Activated CD4-positive, alpha-beta memory T cell treated with anti-CD3 and anti-CD28 coated beads, Interleukin-2, amount 10 ng/mL, durations not matched to agents 7 days and 5 days (primary cell): ENCODE data around the gene LZTR1. TPM values are rescaled to one million over a fixed set of nuclear protein-coding genes. Genes with fewer than 3 reads are reported as not detected.
"Not testable (repeated sequence)": the region's sequence is repeated elsewhere in the genome, so short reads cannot be mapped to it uniquely, and the experiment has no call there.

Source experiments
- CTCF ChIA-PET: fragments of 350-600 bp; sonication (Branson Sonifier 250); formaldehyde crosslinking; loops from one replicate; lab custom pipeline; 2021; ENCODE audit warnings: antibody characterized with exemption, inconsistent platforms; lab: Charles Lee
- POLR2A ChIA-PET: fragments of 350-600 bp; sonication (Branson Sonifier 250); formaldehyde crosslinking; loops from one replicate; lab custom pipeline; 2021; ENCODE audit warnings: antibody characterized with exemption; lab: Charles Lee
- DNase-seq: peaks from one replicate; pipeline ENCODE4 v3.0.0-alpha.2; 2020
- H3K27ac Mint-ChIP-seq: one replicate; pipeline ENCODE4 v1.8.0; 2021; ENCODE audit warnings: mild to moderate bottlenecking, mixed read lengths
- H3K27me3 Mint-ChIP-seq: one replicate; pipeline ENCODE4 v1.8.0; 2021; ENCODE audit warnings: mixed read lengths
- H3K36me3 Mint-ChIP-seq: one replicate; pipeline ENCODE4 v1.8.0; 2021; ENCODE audit warnings: low read depth, mixed read lengths
- H3K4me1 Mint-ChIP-seq: one replicate; pipeline ENCODE4 v1.8.0; 2021; ENCODE audit warnings: mixed read lengths
- H3K4me3 Mint-ChIP-seq: one replicate; pipeline ENCODE4 v1.8.0; 2021; ENCODE audit warnings: mild to moderate bottlenecking, mixed read lengths
- H3K9me3 Mint-ChIP-seq: one replicate; pipeline ENCODE4 v1.8.0; 2021; ENCODE audit warnings: mixed read lengths
- total RNA-seq, 2 experiments: library from RNA; stranded (reverse); gene quantifications; one replicate each; pipeline ENCODE4 v1.2.3, GENCODE V29; 2021

Gene LZTR1
- total RNA-seq, 2 experiments from 2014 or later, result 53.3 to 60.3 TPM

DNA sequence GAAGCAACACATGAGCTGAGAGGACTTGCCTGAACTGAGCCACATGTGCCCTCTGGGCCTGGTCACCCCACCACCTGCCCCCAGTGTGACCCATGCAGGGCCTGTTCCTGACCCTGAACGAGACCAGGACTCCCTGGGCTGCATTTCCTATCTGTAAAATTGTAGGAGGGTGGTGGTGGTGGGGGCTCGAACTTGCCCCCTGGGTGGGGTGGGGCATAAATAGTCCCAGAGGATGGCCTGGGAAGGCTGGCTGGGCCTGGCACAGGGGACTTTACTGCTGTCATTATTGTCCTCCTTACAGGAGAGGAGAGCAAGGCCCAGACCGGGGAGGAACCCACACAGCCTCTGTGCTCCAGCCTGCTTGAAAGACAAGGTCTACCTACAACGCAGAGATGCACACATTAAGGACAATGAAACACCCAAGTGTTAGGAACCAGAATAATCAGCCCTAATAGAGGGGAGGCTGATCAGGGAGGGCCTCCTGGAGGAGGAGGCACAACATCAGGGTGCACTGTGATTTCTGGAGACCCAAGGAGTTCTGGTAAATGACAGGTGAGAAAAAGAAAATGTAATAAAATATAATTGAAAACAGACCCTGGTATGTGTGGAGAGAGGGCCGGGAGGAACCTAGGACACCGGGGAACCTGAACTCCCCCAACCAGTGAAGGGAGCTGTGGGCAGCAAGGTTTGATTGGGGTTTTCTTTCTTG, 17.9 kb upstream of the LZTR1 start:
- CTCF ChIA-PET, result no interaction called here

DNA sequence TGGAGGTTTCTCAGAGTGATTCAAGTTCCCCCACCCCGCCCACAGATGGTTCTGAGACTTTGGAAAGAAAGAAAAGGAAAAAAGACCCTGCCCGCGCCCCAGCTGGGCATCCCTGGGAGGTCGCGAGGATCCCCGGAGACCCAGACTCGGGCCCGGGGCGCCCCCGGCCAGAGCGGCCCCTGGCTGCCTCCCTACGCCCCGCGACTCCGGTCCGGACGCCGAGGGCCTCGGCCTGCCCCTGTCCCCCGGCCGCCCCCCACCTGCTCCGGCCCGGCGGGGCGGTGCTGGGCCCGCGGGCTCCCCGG, 17.3 kb upstream of the LZTR1 start:
- no peak overlapping the region for H3K27ac Mint-ChIP-seq
- no peaks in the 10 kb centered on the region for H3K36me3 Mint-ChIP-seq
- peaks cover 5% of the 10 kb centered on the region for H3K4me1 Mint-ChIP-seq
- no peak for DNase-seq
- peaks cover 25% of the 10 kb centered on the region for H3K27me3 Mint-ChIP-seq
- no peak overlapping the region for H3K4me3 Mint-ChIP-seq
- no peaks in the 10 kb centered on the region for H3K9me3 Mint-ChIP-seq
- POLR2A ChIA-PET, result no interaction called here
- CTCF ChIA-PET, result no interaction called here

More for the DNA sequence above, 17.9 kb upstream of the LZTR1 start:
- no peak for DNase-seq
- Mint-ChIP-seq H3K27me3 (peaks cover 25% of the 10 kb centered on the region), H3K36me3 (no peaks in the 10 kb centered on the region), H3K27ac (no peak overlapping the region), H3K9me3 (no peaks in the 10 kb centered on the region), H3K4me1 (peaks cover 5% of the 10 kb centered on the region), H3K4me3 (no peak overlapping the region)
- POLR2A ChIA-PET, result no interaction called here

DNA sequence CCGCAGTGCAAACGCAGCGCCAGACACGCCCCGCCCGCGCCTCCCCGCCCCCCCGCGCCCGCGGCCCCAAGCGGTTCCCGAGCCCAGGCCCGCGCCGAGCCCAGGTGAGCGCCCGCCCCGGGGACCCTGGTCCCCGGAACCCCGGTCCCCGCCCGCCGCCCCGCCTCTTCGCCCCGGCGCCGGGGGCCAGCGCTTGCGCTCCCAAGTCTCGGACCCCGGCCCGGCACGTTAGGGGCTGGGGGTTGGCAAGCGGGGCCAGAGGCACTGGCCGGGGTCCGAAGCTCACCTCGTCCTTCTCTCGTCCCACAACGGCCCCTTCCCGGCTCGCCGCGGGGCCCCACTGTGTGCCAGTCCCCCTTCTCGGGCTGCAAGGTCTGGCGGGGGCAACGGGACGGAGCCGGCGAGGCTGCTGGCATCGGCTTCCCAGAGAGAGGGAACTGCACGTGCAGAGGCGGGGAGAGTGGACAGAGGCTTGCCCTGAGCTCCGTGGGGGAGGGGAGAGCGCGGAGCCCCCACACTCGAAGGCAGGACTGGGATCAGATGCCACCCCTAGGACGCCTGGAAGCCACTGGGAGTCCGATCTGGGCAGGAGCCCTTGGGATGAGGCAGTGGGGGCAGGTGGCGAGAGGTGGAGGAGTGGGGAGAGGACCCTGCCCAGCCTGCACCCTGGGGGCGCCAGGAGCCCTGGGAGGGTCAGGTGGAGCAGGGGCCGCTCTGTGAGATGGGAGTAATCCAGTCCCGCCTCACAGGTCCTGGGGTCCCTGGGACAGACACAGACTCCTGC, 16.8 kb upstream of the LZTR1 start:
- H3K4me3 Mint-ChIP-seq, result no peak overlapping the region
- no peaks in the 10 kb centered on the region for H3K36me3 Mint-ChIP-seq
- H3K9me3 Mint-ChIP-seq, result no peaks in the 10 kb centered on the region
- DNase-seq, result no peak
- H3K4me1 Mint-ChIP-seq, result peaks cover 5% of the 10 kb centered on the region
- ChIA-PET POLR2A (no interaction called here), CTCF (no interaction called here)
- peaks cover 21% of the 10 kb centered on the region for H3K27me3 Mint-ChIP-seq
- no peak overlapping the region for H3K27ac Mint-ChIP-seq

DNA sequence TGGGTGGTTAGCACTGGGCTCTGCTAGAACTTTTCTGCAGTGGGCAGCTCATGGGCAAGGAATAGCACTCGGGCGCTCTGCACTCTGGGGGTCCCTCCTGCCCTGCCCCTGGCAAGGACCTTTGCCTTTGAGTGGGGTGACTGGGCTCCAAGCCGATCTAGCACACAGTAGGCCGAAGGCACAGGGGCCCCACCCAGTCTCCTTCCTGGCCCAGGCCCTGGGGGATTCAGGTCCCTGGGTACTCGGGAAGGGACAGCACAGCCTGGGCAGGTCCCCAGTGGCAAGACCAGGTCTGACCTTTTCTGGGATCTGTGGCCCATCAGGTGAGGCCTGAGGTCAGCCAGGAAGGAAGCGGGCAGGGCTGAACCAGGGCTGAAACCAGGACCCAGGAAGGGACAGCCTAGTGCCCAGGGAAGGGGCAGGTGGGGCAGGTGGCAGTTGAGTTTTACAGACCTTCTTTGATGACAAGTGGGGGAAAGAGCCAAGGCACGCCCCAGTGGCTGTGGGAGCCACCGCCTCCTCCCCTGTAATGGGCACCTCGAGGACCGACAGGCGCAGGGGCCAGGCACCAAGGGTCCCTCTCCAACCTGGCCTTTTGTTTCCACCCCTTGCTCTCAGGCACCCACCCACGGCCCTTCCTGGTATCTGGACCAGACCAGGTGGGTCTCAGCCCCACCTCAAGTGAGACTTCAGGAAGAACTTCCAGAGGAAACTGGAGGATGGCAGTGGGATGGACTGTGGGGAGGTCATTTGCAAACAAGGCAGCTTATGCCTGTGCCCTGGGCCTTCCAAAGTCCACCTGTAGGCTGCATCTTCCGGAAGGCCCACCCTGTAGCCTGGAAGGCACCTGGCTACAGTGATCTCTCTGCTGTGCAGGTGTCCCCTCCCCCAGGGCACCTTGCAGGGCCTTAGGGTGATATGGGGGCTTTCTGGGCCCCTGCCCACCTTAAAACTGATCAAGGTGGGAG, 15.9 kb upstream of the LZTR1 start:
- CTCF ChIA-PET, result no interaction called here
- Mint-ChIP-seq H3K27ac (no peak overlapping the region), H3K36me3 (no peaks in the 10 kb centered on the region), H3K4me1 (peaks cover 5% of the 10 kb centered on the region), H3K27me3 (peaks cover 17% of the 10 kb centered on the region), H3K9me3 (no peaks in the 10 kb centered on the region), H3K4me3 (no peak overlapping the region)
- no peak for DNase-seq
- POLR2A ChIA-PET, result no interaction called here

DNA sequence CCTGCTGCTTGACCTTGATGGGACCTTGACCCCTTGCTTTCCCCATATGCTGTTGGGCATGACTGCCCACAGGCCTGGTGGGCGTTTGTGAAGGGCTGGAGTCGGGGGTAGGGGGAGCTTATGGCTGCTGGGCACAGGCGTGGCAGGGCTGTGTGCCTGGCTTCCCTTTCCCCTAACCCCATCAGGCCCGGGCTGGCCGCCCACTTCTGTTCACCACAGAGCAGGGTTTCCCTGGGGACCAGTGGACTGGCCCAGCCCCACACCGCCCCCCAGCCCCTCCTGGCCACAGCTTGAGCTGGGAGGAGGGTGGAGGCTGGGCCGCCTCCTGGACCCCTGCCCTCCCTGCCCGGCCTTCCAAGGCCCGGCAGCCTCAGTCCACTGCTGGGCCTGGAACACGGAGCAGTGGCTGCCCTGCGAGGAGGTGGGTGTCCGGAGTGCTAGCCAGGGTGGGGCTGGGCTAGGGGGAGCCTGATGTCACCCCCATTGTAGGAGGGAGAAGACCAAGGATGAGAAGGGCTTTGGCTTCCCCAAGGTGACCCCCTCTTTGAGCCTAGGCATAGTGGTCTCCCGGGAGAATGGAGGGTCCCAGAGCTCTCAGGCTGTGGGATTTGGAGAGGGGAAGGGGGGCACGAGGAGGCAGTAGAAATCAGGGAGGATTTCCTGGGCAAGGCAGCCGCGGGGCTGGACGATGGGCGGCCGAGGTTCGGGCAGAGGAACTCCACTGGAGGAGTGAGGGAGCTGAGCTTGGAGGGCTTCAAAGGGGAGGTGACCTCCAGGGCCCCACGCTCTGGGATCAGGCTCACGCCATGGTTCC, 15.0 kb upstream of the LZTR1 start, which contains the start of gene AIFM3:
Gene AIFM3 (plus strand): TSS at position 373 of the 814 bp plus-strand sequence. CDS start 690 bp downstream, outside the sequence.
- Mint-ChIP-seq H3K36me3 (no peaks in the 10 kb centered on the region), H3K27me3 (peaks cover 17% of the 10 kb centered on the region)
- CTCF ChIA-PET, result no interaction called here

DNA sequence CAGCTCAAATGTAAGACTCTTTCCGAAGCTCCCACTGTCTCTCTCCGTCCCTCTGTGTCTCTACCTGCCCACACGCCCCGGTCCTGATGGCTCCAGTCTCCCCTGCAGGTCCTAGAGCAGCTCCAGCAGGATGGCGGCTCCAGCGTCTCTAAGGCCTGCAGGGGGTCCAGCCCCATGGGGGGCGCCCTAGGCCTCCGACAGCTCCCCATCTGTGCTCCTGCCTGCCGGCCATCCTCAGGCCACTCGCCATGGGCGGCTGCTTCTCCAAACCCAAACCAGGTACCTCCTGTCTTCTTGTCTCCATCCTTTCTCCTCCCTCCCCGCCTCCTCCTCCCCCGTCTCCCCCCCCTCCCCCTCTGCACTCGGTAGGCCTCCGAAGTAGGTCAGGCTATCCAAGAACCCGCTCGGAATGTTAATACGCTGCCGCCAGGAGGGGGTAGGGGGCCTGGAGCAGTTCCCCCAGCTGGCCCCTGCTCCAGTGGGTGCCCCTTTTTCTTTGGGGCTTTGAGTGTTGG, 14.3 kb upstream of the LZTR1 start:
- H3K36me3 Mint-ChIP-seq, result no peaks in the 10 kb centered on the region
- no peak overlapping the region for H3K4me3 Mint-ChIP-seq
- H3K4me1 Mint-ChIP-seq, result peaks cover 5% of the 10 kb centered on the region
- no peak for DNase-seq
- H3K9me3 Mint-ChIP-seq, result no peaks in the 10 kb centered on the region
- ChIA-PET POLR2A (no interaction called here), CTCF (no interaction called here)
- H3K27ac Mint-ChIP-seq, result no peak overlapping the region
- peaks cover 17% of the 10 kb centered on the region for H3K27me3 Mint-ChIP-seq

More for the DNA sequence above, 15.0 kb upstream of the LZTR1 start, which contains the start of gene AIFM3:
- no peak for DNase-seq
- H3K9me3 Mint-ChIP-seq, result no peaks in the 10 kb centered on the region
- no peak within 1 kb of the TSS for H3K27ac Mint-ChIP-seq
- peaks cover 5% of the 10 kb centered on the region for H3K4me1 Mint-ChIP-seq
- no peak within 1 kb of the TSS for H3K4me3 Mint-ChIP-seq
- POLR2A ChIA-PET, result no interaction called here

DNA sequence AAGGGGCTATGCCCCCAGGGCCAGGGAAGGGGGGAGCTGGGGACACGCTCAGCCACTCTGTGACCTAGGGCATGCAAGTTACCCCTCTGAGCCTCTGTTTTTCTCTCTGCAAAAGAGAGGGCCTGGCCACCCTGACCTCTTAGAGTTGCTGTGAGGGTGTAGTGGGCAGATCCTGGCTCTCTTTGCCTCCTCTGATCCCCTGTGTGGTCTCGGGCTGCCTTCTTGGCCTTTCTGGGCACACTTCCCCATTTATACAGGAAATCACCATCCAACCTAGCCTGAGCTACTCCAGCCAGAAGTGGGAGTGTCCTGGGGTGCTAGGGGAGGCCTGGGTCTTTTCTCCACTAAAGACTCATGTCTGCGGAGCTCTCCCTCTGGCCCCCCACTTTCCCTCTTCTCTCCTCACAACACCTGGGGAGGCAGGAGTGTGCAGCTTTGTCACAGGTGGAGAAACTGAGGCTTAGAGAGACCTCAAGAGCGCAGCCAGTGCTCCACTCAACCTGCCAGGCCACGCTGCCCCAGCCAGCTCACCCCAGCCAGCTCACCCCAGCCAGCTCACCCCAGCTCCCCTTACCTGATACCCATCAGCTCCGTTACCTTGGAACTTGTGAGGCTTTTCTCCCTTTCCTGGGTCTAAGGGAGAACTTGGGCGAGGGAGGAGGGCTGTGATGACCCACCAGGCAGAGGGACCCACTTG, 13.7 kb upstream of the LZTR1 start:
- Mint-ChIP-seq H3K4me1 (peaks cover 5% of the 10 kb centered on the region), H3K9me3 (no peaks in the 10 kb centered on the region), H3K27ac (no peak overlapping the region), H3K4me3 (no peak overlapping the region), H3K36me3 (no peaks in the 10 kb centered on the region), H3K27me3 (peaks cover 17% of the 10 kb centered on the region)
- POLR2A ChIA-PET, result interaction anchor here (0.5 kb wide), 1 partner anchor 843 kb away, joined by 3 read pairs; no protein-coding TSS in a partner anchor
- CTCF ChIA-PET, result interaction anchor here (1.3 kb wide), 1 partner anchor 10 kb away, joined by 3 read pairs; no protein-coding TSS in a partner anchor
- DNase-seq, result no peak

DNA sequence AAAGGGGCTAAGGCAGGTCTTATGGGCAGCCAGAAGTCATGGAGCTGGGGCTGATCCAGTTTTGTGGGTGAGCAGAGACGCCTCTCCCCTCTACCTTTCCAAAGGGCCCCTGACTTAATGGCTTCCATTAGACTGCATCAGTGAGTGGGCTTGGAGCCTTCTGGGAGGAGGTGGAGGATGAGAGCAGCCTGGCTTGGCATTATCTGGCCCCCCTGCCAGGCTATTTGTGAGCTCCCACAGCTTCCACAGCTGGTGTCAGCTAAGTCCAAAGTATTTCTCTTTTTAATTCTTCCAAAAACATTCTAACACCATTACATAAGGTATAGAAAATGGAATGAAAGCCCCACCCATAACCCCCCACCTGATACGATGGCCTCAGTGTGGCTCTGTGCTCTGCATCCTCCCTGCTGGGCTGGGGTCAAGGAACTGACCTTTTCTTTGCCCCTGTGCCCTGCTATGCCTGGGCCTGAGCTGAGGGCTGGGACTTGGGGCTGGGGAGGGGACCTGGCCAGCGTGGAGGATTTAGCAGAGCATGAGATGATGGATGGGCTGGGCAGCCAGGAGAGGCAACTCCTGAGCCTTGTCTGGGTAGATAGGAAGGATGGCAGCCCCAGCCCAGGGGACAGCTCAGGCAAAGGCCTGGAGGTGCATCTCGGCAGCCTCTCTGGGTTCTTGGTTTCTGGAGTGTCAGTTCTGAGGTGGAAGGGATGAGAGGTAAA, 11.0 kb upstream of the LZTR1 start:
- ChIA-PET POLR2A (no interaction called here), CTCF (interaction anchor here (1.5 kb wide), 1 partner anchor 10 kb away, joined by 5 read pairs; no protein-coding TSS in a partner anchor)
- H3K36me3 Mint-ChIP-seq, result no peaks in the 10 kb centered on the region
- peaks cover under 1% of the 10 kb centered on the region for H3K27me3 Mint-ChIP-seq
- DNase-seq, result no peak
- no peaks in the 10 kb centered on the region for H3K9me3 Mint-ChIP-seq
- no peak overlapping the region for H3K4me3 Mint-ChIP-seq
- no peaks in the 10 kb centered on the region for H3K4me1 Mint-ChIP-seq
- no peak overlapping the region for H3K27ac Mint-ChIP-seq

DNA sequence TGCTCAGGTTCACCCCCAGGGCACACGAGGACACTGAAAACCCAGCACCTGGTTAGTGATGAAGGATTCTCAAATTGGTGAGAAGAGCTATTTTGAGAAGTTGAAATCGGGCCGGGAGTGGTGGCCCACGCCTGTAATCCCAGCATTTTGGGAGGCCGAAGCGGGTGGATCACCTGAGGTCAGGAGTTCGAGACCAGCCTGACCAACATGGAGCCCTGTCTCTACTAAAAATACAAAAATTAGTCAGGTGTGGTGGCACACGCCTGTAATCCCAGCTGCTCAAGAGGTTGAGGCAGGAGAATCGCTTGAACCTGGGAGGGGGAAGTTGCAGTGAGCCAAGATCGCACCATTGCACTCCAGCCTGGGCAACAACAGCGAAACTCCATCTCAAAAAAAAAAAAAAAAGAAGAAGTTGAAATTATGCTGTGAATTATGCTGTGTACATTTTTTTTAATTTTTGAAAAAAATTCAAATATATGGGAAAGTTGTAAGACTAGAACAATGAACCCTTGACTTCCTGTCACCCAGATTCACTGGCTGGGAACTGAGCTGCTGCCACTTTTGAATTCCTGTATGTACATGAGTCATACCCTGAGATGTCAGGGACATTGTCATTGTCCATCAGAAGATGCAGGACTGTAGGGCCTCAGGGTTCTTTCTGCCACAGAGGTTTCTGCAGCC, 9.9 kb upstream of the LZTR1 start:
- H3K4me1 Mint-ChIP-seq, H3K4me3 Mint-ChIP-seq, H3K9me3 Mint-ChIP-seq, CTCF ChIA-PET, H3K27ac Mint-ChIP-seq, H3K36me3 Mint-ChIP-seq, H3K27me3 Mint-ChIP-seq, DNase-seq: not testable (repeated sequence)
- POLR2A ChIA-PET, result interaction anchor here (1.0 kb wide), 1 partner anchor 8 kb away, joined by 3 read pairs; no protein-coding TSS in a partner anchor

DNA sequence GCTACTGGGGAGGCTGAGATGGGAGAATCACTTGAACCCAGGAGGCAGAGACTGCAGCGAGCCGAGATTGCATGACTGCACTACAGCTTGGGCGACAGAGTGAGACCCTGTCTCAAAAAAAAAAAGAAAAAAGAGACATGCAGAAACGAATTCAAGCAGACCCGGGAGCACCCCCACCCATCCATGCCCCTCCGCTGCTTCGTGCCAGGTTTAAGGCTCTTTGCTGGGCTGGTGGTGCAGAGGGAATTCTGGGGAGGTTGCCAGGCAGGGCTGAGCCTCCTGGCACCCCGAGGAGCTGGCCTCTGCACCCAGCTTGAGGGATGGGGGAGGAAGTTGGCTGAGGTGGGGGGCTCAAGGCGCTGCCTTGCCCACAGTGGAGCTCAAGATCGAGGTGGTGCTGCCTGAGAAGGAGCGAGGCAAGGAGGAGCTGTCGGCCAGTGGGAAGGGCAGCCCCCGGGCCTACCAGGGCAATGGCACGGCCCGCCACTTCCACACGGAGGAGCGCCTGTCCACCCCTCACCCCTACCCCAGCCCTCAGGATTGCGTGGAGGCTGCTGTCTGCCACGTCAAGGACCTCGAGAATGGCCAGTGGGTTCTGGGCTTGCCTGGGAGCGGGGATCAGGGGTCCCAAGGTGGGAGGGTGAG, 9.0 kb upstream of the LZTR1 start:
- POLR2A ChIA-PET, result interaction anchor here (1.0 to 1.3 kb wide), 2 partner anchors 7 to 9 kb away, joined by 3 read pairs; partner anchors contain the start of gene LZTR1
- Mint-ChIP-seq H3K9me3 (no peaks in the 10 kb centered on the region), H3K4me1 (no peaks in the 10 kb centered on the region), H3K27ac (no peak overlapping the region), H3K27me3 (no peaks in the 10 kb centered on the region), H3K4me3 (no peak overlapping the region), H3K36me3 (no peaks in the 10 kb centered on the region)
- CTCF ChIA-PET, result no interaction called here
- no peak for DNase-seq
